Measurements from ENCODE around the gene FGF3.

Gene FGF3

DNA sequence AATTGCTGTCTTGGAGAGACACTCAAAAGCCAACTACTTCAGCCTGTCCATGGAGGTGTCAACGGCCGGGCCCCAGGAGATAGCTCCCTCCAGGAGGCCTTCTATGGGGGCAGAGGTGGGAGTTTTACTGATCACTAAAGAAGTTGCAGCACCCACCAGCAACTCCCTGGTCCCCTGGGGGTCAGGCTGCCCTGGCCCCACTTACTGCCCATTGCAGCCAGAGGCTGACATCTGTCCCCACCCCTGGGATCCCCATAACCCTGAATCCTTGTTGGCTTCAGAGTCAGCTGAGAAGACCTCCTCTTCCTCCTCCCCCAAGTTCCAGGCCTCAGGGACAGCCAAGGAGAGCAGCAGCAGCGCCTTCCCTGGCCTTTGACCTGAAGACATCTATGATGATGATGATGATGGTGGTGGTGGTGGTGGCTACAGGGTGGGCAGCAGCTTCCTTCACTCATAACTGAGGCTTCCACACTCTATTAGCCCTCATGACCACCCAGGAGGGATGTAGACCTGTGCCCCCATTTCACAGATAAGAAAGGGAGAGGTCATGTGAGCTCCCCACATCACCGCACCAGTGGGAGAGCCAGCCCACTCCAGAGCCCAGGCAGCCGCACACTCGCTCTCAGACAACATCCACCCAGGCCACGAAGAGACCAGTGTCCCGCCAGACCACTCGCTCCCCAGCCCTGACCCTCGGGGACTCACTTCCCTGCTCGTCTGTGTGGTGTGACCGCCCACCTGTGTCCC is 43.8 kb upstream of the FGF3 start:
- no peaks in the 10 kb centered on the region for H3K36me3 ChIP-seq (ENCODE audit: control insufficient read depth, insufficient read depth, low read length)
- DNase-seq, result no peak
- H3K27me3 ChIP-seq (replicated peaks; ENCODE audit: control insufficient read depth, insufficient read depth, low read length, poor library complexity, severe bottlenecking), result no peaks in the 10 kb centered on the region
- no peak overlapping the region for H3K27ac ChIP-seq (ENCODE audit: insufficient read depth, low read length, poor library complexity, severe bottlenecking)
- H3K4me3 ChIP-seq (ENCODE audit: insufficient read depth, low read depth, low read length, poor library complexity, severe bottlenecking), result no peak overlapping the region
- H3K4me1 ChIP-seq (ENCODE audit: control insufficient read depth, insufficient read depth, low read length, poor library complexity, severe bottlenecking), result no peaks in the 10 kb centered on the region
- no peaks in the 10 kb centered on the region for H3K9me3 ChIP-seq (ENCODE audit: control insufficient read depth, low read length)

- DNase-seq, result no peak
- Histone ChIP-seq H3K36me3 (ENCODE audit: control insufficient read depth, insufficient read depth, low read length) (no peaks in the 10 kb centered on the region), H3K27me3 (replicated peaks; ENCODE audit: control insufficient read depth, insufficient read depth, low read length, poor library complexity, severe bottlenecking) (no peaks in the 10 kb centered on the region), H3K27ac (ENCODE audit: insufficient read depth, low read length, poor library complexity, severe bottlenecking) (no peak overlapping the region), H3K9me3 (ENCODE audit: control insufficient read depth, low read length) (no peaks in the 10 kb centered on the region), H3K4me1 (ENCODE audit: control insufficient read depth, insufficient read depth, low read length, poor library complexity, severe bottlenecking) (no peaks in the 10 kb centered on the region), H3K4me3 (ENCODE audit: insufficient read depth, low read depth, low read length, poor library complexity, severe bottlenecking) (no peak overlapping the region)
These were observed 43.1 kb upstream of the FGF3 start for GRCh38 chr11:69862331-69862771.

DNA sequence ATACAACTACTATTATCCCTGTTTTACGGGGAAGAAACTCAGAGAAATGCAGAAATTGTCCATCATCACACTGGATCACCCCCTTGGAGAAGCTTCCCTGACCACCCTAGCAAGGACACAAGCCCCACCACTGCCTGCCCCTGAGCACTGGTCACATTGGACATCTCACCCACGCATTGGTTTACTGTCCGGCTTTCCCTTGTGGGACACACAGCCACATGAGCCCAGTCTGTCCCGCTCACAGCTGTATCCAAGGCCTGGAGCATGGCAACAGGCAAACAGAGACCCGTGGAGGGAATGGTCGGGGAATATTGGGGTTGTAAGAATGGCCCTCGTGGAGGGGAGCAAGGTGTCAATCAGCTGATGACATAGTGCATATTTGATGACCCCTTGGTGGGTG is 42.7 kb upstream of the FGF3 start:
- no peaks in the 10 kb centered on the region for H3K4me1 ChIP-seq (ENCODE audit: control insufficient read depth, insufficient read depth, low read length, poor library complexity, severe bottlenecking)
- H3K27me3 ChIP-seq (replicated peaks; ENCODE audit: control insufficient read depth, insufficient read depth, low read length, poor library complexity, severe bottlenecking), result no peaks in the 10 kb centered on the region
- H3K9me3 ChIP-seq (ENCODE audit: control insufficient read depth, low read length), result no peaks in the 10 kb centered on the region
- H3K36me3 ChIP-seq (ENCODE audit: control insufficient read depth, insufficient read depth, low read length), result no peaks in the 10 kb centered on the region
- no peak for DNase-seq
- H3K4me3 ChIP-seq (ENCODE audit: insufficient read depth, low read depth, low read length, poor library complexity, severe bottlenecking), result no peak overlapping the region
- H3K27ac ChIP-seq (ENCODE audit: insufficient read depth, low read length, poor library complexity, severe bottlenecking), result no peak overlapping the region

GRCh38 chr11:69860796-69861445 is 41.7 kb upstream of the FGF3 start:
- no peak overlapping the region for H3K4me3 ChIP-seq (ENCODE audit: insufficient read depth, low read depth, low read length, poor library complexity, severe bottlenecking)
- DNase-seq, result no peak
- no peaks in the 10 kb centered on the region for H3K4me1 ChIP-seq (ENCODE audit: control insufficient read depth, insufficient read depth, low read length, poor library complexity, severe bottlenecking)
- no peaks in the 10 kb centered on the region for H3K9me3 ChIP-seq (ENCODE audit: control insufficient read depth, low read length)
- H3K27ac ChIP-seq (ENCODE audit: insufficient read depth, low read length, poor library complexity, severe bottlenecking), result no peak overlapping the region
- no peaks in the 10 kb centered on the region for H3K36me3 ChIP-seq (ENCODE audit: control insufficient read depth, insufficient read depth, low read length)
- peaks cover 2% of the 10 kb centered on the region for H3K27me3 ChIP-seq (replicated peaks; ENCODE audit: control insufficient read depth, insufficient read depth, low read length, poor library complexity, severe bottlenecking)

GRCh38 chr11:69860244-69860643 is 41.0 kb upstream of the FGF3 start:
- H3K36me3 ChIP-seq (ENCODE audit: control insufficient read depth, insufficient read depth, low read length), result no peaks in the 10 kb centered on the region
- no peak for DNase-seq
- no peak overlapping the region for H3K4me3 ChIP-seq (ENCODE audit: insufficient read depth, low read depth, low read length, poor library complexity, severe bottlenecking)
- peaks cover 4% of the 10 kb centered on the region for H3K27me3 ChIP-seq (replicated peaks; ENCODE audit: control insufficient read depth, insufficient read depth, low read length, poor library complexity, severe bottlenecking)
- H3K4me1 ChIP-seq (ENCODE audit: control insufficient read depth, insufficient read depth, low read length, poor library complexity, severe bottlenecking), result no peaks in the 10 kb centered on the region
- no peaks in the 10 kb centered on the region for H3K9me3 ChIP-seq (ENCODE audit: control insufficient read depth, low read length)
- H3K27ac ChIP-seq (ENCODE audit: insufficient read depth, low read length, poor library complexity, severe bottlenecking), result no peak overlapping the region

GRCh38 chr11:69859275-69859934 is 40.2 kb upstream of the FGF3 start:
- Histone ChIP-seq H3K9me3 (ENCODE audit: control insufficient read depth, low read length) (no peaks in the 10 kb centered on the region), H3K27me3 (replicated peaks; ENCODE audit: control insufficient read depth, insufficient read depth, low read length, poor library complexity, severe bottlenecking) (peaks cover 4% of the 10 kb centered on the region), H3K4me1 (ENCODE audit: control insufficient read depth, insufficient read depth, low read length, poor library complexity, severe bottlenecking) (no peaks in the 10 kb centered on the region), H3K36me3 (ENCODE audit: control insufficient read depth, insufficient read depth, low read length) (no peaks in the 10 kb centered on the region), H3K4me3 (ENCODE audit: insufficient read depth, low read depth, low read length, poor library complexity, severe bottlenecking) (no peak overlapping the region), H3K27ac (ENCODE audit: insufficient read depth, low read length, poor library complexity, severe bottlenecking) (no peak overlapping the region)
- DNase-seq, result no peak

- no peak for DNase-seq
- H3K27me3 ChIP-seq (replicated peaks; ENCODE audit: control insufficient read depth, insufficient read depth, low read length, poor library complexity, severe bottlenecking), result peaks cover 7% of the 10 kb centered on the region
- no peak overlapping the region for H3K4me3 ChIP-seq (ENCODE audit: insufficient read depth, low read depth, low read length, poor library complexity, severe bottlenecking)
- no peaks in the 10 kb centered on the region for H3K4me1 ChIP-seq (ENCODE audit: control insufficient read depth, insufficient read depth, low read length, poor library complexity, severe bottlenecking)
- no peak overlapping the region for H3K27ac ChIP-seq (ENCODE audit: insufficient read depth, low read length, poor library complexity, severe bottlenecking)
- no peaks in the 10 kb centered on the region for H3K36me3 ChIP-seq (ENCODE audit: control insufficient read depth, insufficient read depth, low read length)
- no peaks in the 10 kb centered on the region for H3K9me3 ChIP-seq (ENCODE audit: control insufficient read depth, low read length)
These were observed 36.2 kb upstream of the FGF3 start for GRCh38 chr11:69855421-69855820.

DNA sequence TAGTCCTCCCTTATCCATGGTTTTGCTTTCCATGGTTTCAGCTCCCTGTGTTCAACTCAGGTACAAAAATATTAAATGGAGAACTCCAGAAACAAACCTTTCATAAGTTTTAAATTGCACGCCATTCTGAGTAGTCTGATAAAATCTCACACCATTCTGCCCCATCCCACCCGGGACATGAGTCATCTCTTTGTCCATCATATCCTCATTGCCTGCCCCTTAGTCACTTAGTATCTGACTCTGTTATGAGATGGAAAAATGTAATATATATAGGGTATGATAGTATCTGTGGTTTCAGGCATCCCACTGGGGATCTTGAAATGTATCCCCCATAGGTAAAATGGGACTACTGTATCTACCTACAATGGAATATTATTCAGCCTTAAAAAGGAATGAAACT is 35.5 kb upstream of the FGF3 start:
- H3K4me3 ChIP-seq (ENCODE audit: insufficient read depth, low read depth, low read length, poor library complexity, severe bottlenecking), result no peak overlapping the region
- H3K4me1 ChIP-seq (ENCODE audit: control insufficient read depth, insufficient read depth, low read length, poor library complexity, severe bottlenecking), result no peaks in the 10 kb centered on the region
- DNase-seq, result no peak
- no peak overlapping the region for H3K27ac ChIP-seq (ENCODE audit: insufficient read depth, low read length, poor library complexity, severe bottlenecking)
- no peaks in the 10 kb centered on the region for H3K9me3 ChIP-seq (ENCODE audit: control insufficient read depth, low read length)
- H3K27me3 ChIP-seq (replicated peaks; ENCODE audit: control insufficient read depth, insufficient read depth, low read length, poor library complexity, severe bottlenecking), result peaks cover 7% of the 10 kb centered on the region
- H3K36me3 ChIP-seq (ENCODE audit: control insufficient read depth, insufficient read depth, low read length), result no peaks in the 10 kb centered on the region

GRCh38 chr11:69852056-69852455 is 32.8 kb upstream of the FGF3 start:
- Histone ChIP-seq H3K4me3 (ENCODE audit: insufficient read depth, low read depth, low read length, poor library complexity, severe bottlenecking) (no peak overlapping the region), H3K27me3 (replicated peaks; ENCODE audit: control insufficient read depth, insufficient read depth, low read length, poor library complexity, severe bottlenecking) (peaks cover 7% of the 10 kb centered on the region), H3K9me3 (ENCODE audit: control insufficient read depth, low read length) (no peaks in the 10 kb centered on the region), H3K27ac (ENCODE audit: insufficient read depth, low read length, poor library complexity, severe bottlenecking) (no peak overlapping the region), H3K4me1 (ENCODE audit: control insufficient read depth, insufficient read depth, low read length, poor library complexity, severe bottlenecking) (no peaks in the 10 kb centered on the region), H3K36me3 (ENCODE audit: control insufficient read depth, insufficient read depth, low read length) (no peaks in the 10 kb centered on the region)
- no peak for DNase-seq

DNA sequence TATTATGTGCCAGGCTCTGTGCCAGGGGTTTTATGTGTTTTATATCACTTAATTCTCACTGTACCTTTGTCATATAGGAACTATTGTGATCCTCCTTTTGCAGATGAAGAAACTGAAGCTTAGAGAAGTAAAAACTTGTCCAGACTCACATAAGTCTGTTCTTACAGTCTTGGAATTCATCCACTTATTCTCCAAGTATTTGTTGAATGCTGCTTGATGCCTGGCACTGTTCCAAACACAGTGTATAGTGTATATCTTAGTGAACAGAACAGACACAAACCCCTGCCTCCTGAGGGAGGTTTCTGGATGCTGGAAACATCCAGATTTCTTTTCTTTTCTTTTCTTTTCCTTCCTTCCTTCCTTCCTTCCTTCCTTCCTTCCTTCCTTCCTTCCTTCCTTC is 29.0 kb upstream of the FGF3 start:
- H3K4me1 ChIP-seq (ENCODE audit: control insufficient read depth, insufficient read depth, low read length, poor library complexity, severe bottlenecking), result no peaks in the 10 kb centered on the region
- DNase-seq, result no peak
- peaks cover 3% of the 10 kb centered on the region for H3K27me3 ChIP-seq (replicated peaks; ENCODE audit: control insufficient read depth, insufficient read depth, low read length, poor library complexity, severe bottlenecking)

More for the DNA sequence above, 29.0 kb upstream of the FGF3 start:
- no peaks in the 10 kb centered on the region for H3K9me3 ChIP-seq (ENCODE audit: control insufficient read depth, low read length)
- no peaks in the 10 kb centered on the region for H3K36me3 ChIP-seq (ENCODE audit: control insufficient read depth, insufficient read depth, low read length)
- H3K27ac ChIP-seq (ENCODE audit: insufficient read depth, low read length, poor library complexity, severe bottlenecking), result no peak overlapping the region
- no peak overlapping the region for H3K4me3 ChIP-seq (ENCODE audit: insufficient read depth, low read depth, low read length, poor library complexity, severe bottlenecking)
